ENCODE measurements around the gene ATP11A.

Gene ATP11A

DNA sequence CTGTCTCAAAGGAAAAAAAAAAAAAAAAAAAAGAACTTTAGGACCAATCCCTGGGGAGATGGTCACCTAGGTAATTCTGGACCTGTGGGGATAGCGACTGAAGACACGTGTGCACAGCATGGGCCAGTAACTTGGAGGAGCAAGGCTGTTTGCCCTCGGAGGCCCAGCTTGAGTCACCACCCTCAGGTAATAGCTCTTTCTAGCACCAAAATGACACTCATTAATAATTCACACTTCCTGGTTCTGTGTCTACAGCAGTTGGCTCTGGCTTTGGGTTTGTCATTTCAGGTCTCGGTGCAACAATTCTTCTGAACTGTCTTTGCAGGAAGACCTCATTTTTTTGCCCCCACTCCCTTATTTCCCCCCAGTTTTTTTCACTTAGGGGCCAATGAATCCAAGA lies 3.9 kb upstream of the ATP11A start:
- no peak overlapping the region for H3K4me3 ChIP-seq (ENCODE audit: low read depth, low read length)
- in situ Hi-C loops (cut with HindIII; ENCODE audit: low sequenced_read_pairs), result no loop called here
- no peak for TF ChIP-seq CTCF (IDR thresholded peaks at IDR 0.05; ENCODE audit: low read depth, low read length)
- no peak for DNase-seq (ENCODE audit: low read depth, low spot score)

DNA sequence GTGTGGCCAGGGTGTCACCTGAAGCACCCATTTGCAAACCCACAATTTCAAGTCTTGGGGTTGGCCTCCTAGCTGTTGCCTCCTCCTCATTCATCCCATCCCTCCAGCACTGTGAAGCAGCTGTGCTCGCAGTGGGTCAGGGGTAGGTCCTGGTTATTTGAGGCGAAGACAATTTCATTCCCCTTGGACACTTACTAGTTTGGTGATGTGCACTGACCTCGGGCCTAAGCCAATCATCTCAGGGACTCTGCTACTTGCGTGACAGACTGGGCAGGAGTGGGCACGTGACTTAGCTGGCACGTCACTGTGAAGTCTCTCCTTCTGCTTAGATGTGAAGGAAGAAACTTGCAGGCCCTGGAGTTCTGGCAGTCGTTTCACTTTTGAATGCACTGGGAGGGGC lies 3.5 kb upstream of the ATP11A start:
- TF ChIP-seq CTCF (IDR thresholded peaks at IDR 0.05; ENCODE audit: low read depth, low read length), result no peak
- DNase-seq (ENCODE audit: low read depth, low spot score), result no peak
- H3K4me3 ChIP-seq (ENCODE audit: low read depth, low read length), result no peak overlapping the region
- in situ Hi-C loops (cut with HindIII; ENCODE audit: low sequenced_read_pairs), result no loop called here

DNA sequence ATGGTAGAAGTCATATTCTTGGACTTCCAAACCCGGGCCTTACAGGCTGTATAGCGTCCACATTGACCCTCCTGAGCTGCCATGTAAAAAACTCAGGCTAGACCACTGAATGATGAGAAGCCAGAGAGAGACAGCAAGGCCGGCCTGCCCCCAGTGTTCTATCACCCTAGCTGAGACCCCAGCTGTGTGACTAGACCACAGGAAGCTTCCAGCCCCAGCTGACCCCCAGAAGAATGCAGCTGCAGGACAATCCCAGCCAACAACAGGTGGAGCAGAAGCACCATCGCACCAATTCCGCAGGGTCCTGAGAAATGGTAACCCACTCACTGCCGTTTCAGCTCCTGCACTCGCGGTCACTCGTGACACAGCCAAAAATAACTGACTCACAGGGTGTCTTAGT lies 2.9 kb upstream of the ATP11A start:
- no peak for DNase-seq (ENCODE audit: low read depth, low spot score)
- H3K4me3 ChIP-seq (ENCODE audit: low read depth, low read length), result no peak overlapping the region
- in situ Hi-C loops (cut with HindIII; ENCODE audit: low sequenced_read_pairs), result no loop called here
- no peak for TF ChIP-seq CTCF (IDR thresholded peaks at IDR 0.05; ENCODE audit: low read depth, low read length)

DNA sequence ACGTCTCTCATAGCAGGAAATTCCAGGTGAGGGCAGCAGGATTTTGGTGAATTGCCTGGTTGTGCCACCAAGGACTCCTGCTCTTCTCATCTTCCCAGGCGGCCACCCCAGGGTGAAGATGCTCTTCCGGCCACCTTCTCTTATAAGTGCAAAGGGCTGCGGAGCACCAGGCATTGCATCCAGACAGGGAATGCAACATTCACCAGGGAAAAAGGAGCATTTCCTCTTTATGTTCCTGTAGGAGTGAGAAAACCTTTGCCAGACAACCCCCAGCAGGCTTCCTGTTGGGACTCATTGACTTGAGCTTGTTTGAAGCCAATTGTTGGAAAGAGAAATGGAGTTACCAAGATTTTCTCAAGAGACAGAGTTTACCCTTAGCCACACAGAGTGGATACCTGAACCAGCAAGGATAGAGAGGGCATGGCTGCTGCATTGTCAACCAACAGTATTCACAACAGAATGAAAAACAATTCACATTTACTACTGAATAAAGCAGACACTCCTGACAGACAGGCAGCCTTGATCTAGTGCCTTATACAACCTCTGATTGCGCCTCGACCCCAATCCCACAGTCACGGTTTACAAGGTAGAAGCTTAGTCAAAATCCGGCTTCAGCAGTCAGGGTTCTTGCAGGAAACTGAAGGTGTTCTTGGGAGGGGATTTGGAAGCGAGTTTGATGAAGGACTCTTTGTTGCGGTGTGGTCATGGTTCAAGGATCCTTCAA lies 1.8 kb upstream of the ATP11A start:
- no peak for TF ChIP-seq CTCF (IDR thresholded peaks at IDR 0.05; ENCODE audit: low read depth, low read length)
- H3K4me3 ChIP-seq (ENCODE audit: low read depth, low read length), result no peak overlapping the region
- DNase-seq (ENCODE audit: low read depth, low spot score), result no peak
- in situ Hi-C loops (cut with HindIII; ENCODE audit: low sequenced_read_pairs), result no loop called here

- DNase-seq (ENCODE audit: low read depth, low spot score), result peak; percentile 2
- no peak for TF ChIP-seq CTCF (IDR thresholded peaks at IDR 0.05; ENCODE audit: low read depth, low read length)
- in situ Hi-C loops (cut with HindIII; ENCODE audit: low sequenced_read_pairs), result no loop called here
- H3K4me3 ChIP-seq (ENCODE audit: low read depth, low read length), result no peak overlapping the region
These were observed 1.1 kb upstream of the ATP11A start for GRCh38 chr13:112688560-112689302.

DNA sequence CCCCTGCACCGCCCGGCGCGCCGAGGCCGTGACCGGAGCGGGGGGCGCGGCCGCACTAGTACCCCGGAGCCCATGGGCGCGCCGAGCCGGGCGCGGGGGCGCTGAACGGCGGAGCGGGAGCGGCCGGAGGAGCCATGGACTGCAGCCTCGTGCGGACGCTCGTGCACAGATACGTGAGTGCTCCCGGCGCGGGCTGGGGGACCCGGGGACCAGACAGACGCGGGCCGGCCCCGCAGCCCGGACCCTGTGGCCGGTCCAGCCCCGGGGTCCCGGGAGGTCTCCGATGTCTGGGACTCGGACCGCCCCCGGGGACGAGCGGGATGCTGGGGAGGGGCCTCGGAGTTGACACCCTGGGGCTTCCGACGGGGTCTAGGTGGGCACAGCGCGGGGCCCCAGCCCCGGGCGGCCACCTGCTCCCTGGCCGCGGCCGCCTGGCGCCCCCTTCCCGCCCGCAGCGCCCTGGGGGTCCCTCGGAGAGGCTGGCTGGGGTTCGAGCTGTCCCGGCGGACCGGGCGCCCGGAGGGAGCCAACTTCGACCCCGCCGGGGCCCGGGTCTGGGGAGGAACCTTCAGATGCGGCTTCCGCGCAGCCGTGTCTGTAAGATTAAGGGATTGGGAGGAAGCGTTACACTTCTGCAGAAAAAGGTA lies 568 bp downstream of the ATP11A start:
- no peak for TF ChIP-seq CTCF (IDR thresholded peaks at IDR 0.05; ENCODE audit: low read depth, low read length)
- DNase-seq (ENCODE audit: low read depth, low spot score), result peak; percentile 26
- in situ Hi-C loops (cut with HindIII; ENCODE audit: low sequenced_read_pairs), result no loop called here

More for the DNA sequence above, 568 bp downstream of the ATP11A start:
- peak overlapping the region; percentile 57 for H3K4me3 ChIP-seq (ENCODE audit: low read depth, low read length)

All from astrocyte of the spinal cord (primary cell).